MM.1S (cell line): ENCODE results near the gene ZBTB7C.

Experiments
- EZH2 ChIP-seq: fragments of 300-600 bp; sonication (generic); optimal IDR thresholded peaks from 2 replicates; pipeline ENCODE3; 2017; ENCODE audit warnings: low read depth, mild to moderate bottlenecking, antibody characterized with exemption, low read length, mixed read lengths
- EZH2phosphoT487 ChIP-seq: fragments of 300-600 bp; sonication (generic); IDR thresholded peaks from 2 replicates; pipeline ENCODE4 v1.6.1; 2018; ENCODE audit warnings: antibody characterized with exemption, low read length
- TF ChIP-seq, protein P1 (sequence below): fragments of 300-600 bp; sonication (generic); IDR thresholded peaks from 2 replicates; pipeline ENCODE4 v1.5.1; 2016; ENCODE audit warnings: antibody characterized with exemption, low read length, mixed read lengths

DNA sequence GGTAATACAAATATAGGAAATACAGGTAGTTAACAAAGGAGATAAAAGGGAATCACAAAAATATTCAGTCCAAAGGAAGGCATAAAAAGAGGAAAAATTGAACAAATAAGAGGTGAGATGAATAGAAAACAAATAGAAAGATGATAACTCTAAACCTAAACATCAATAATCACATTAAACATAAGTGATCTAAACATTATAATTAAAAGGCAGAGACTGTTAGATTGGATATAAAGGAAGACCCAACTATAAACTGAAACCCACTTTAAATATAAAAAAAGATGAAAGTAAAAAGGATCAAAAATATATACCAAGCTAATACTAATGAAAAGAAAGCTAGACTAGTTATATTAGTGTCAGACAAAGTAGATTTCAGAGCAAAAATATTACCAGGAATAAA is 152.3 kb downstream of the ZBTB7C start:
- TF ChIP-seq EZH2 (no peak), EZH2phosphoT487 (no peak)
- TF ChIP-seq, protein P1, sequence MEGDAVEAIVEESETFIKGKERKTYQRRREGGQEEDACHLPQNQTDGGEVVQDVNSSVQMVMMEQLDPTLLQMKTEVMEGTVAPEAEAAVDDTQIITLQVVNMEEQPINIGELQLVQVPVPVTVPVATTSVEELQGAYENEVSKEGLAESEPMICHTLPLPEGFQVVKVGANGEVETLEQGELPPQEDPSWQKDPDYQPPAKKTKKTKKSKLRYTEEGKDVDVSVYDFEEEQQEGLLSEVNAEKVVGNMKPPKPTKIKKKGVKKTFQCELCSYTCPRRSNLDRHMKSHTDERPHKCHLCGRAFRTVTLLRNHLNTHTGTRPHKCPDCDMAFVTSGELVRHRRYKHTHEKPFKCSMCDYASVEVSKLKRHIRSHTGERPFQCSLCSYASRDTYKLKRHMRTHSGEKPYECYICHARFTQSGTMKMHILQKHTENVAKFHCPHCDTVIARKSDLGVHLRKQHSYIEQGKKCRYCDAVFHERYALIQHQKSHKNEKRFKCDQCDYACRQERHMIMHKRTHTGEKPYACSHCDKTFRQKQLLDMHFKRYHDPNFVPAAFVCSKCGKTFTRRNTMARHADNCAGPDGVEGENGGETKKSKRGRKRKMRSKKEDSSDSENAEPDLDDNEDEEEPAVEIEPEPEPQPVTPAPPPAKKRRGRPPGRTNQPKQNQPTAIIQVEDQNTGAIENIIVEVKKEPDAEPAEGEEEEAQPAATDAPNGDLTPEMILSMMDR: no peak
